Lung (tissue), 12 donors: ENCODE results near the gene SGK2. TPM values are rescaled to one million over a fixed set of nuclear protein-coding genes. Genes with fewer than 3 reads are reported as not detected.

ENCODE experiments used
- ATAC-seq: fragments of 200-7000 bp; cut with Tn5 transposase; one replicate; pipeline ENCODE4 v1.9.1; 2020; ENCODE audit warnings: moderate number of reproducible peaks; ENCODE audit not compliant: insufficient read depth, low FRiP score
- DNase-seq, 3 donors: peaks; one replicate each; pipeline ENCODE4 v3.0.0-alpha.2; 2013 to 2017
- H3K27ac ChIP-seq, 2 donors: one replicate each; pipeline ENCODE4 v1.5.1; 2013; ENCODE audit warnings: mild to moderate bottlenecking in 2 of 2, moderate library complexity in 2 of 2, control low read depth in 1 of 2, inconsistent platforms in 1 of 2, low read depth in 1 of 2, low read length in 1 of 2
- H3K27me3 ChIP-seq, 3 donors: one replicate each; pipeline ENCODE4 v1.5.1; 2013; ENCODE audit warnings: low read length in 2 of 3; ENCODE audit not compliant: control insufficient read depth in 3 of 3, insufficient read depth in 3 of 3
- H3K36me3 ChIP-seq, 4 donors: one replicate each; pipeline ENCODE4 v1.5.1; 2013; ENCODE audit warnings: low read length in 4 of 4, mild to moderate bottlenecking in 1 of 4, moderate library complexity in 1 of 4; ENCODE audit not compliant: control insufficient read depth in 4 of 4, insufficient read depth in 4 of 4
- H3K4me1 ChIP-seq, 5 donors: one replicate each; pipeline ENCODE4 v1.5.1; 2013; ENCODE audit warnings: low read length in 5 of 5, mild to moderate bottlenecking in 2 of 5, moderate library complexity in 1 of 5; ENCODE audit not compliant: control insufficient read depth in 5 of 5, insufficient read depth in 5 of 5
- H3K4me3 ChIP-seq: one replicate; pipeline ENCODE4 v1.5.1; 2013; ENCODE audit warnings: mild to moderate bottlenecking, control low read depth, moderate library complexity
- H3K9ac ChIP-seq, 2 donors: one replicate each; pipeline ENCODE4 v1.5.1; 2013; ENCODE audit warnings: low read length in 2 of 2, control low read depth in 1 of 2; ENCODE audit not compliant: insufficient read depth in 1 of 2
- H3K9me3 ChIP-seq, 4 donors: one replicate each; pipeline ENCODE4 v1.5.1; 2013; ENCODE audit warnings: low read length in 3 of 4, mild to moderate bottlenecking in 1 of 4, moderate library complexity in 1 of 4; ENCODE audit not compliant: control insufficient read depth in 4 of 4, insufficient read depth in 3 of 4
- CTCF ChIP-seq: IDR thresholded peaks from 2 replicates; pipeline ENCODE4 v1.5.1; 2012; ENCODE audit warnings: mild to moderate bottlenecking; ENCODE audit errors: control extremely low read depth, extremely low read depth
- WGBS, 2 donors: extraction: QIAGEN DNeasy Blood & Tissue Kit; methylation state at CpG; one replicate each; pipeline ENCODE4 v1.1.7; 2013; 5-methylcytosine and 5-hydroxymethylcytosine counted together
- polyA plus RNA-seq, 2 donors: library from polyadenylated mRNA; stranded (reverse); fragments of 200-250 nt; gene quantifications; one replicate each; pipeline ENCODE4 v1.2.1, GENCODE V29; 2013
- total RNA-seq, 2 donors: library from RNA; depleted of rRNA in 1 of 2; stranded (reverse); fragments of >200 nt in 1 of 2; gene quantifications; one replicate each; pipeline ENCODE4 v1.2.1, GENCODE V29; 2014 to 2021
- donor health status: control.
- donor health status: control.
- donor health status: Bipolar disorder and iron deficiency.
- donor health status: healthy.
- donor health status: DM: yes; HTN: yes; CAD: no.

Gene SGK2
- total and polyA plus RNA-seq, 4 donors, result 0.15 to 3.2 (median 0.96) TPM

GRCh38 chr20:43538878-43539700 is 19.7 kb upstream of the SGK2 start:
- H3K9ac ChIP-seq, result no peak overlapping the region
- TF ChIP-seq CTCF, result no peak
- DNase-seq (no peak), ATAC-seq (no peak)
- no peak overlapping the region for H3K4me3 ChIP-seq
- WGBS, 2 donors, result 67 to 77% methylated on average over 6 of the region's 6 CpGs
- no peaks in the 10 kb centered on the region for H3K4me1 ChIP-seq
- peaks cover 0 to 9% (median 0%) of the 10 kb centered on the region in 4 donors for H3K36me3 ChIP-seq
- H3K27ac ChIP-seq, result no peak overlapping the region
- H3K9me3 ChIP-seq, result no peaks in the 10 kb centered on the region
- H3K27me3 ChIP-seq, result no peaks in the 10 kb centered on the region

GRCh38 chr20:43539975-43540672 is 18.7 kb upstream of the SGK2 start:
- no peak for TF ChIP-seq CTCF
- Histone ChIP-seq H3K9me3 (no peaks in the 10 kb centered on the region), H3K9ac (no peak overlapping the region), H3K4me1 (no peaks in the 10 kb centered on the region), H3K27me3 (no peaks in the 10 kb centered on the region), H3K36me3 (peaks cover 0 to 9% (median 0%) of the 10 kb centered on the region in 4 donors), H3K4me3 (no peak overlapping the region), H3K27ac (no peak overlapping the region)
- no peak for ATAC-seq
- no peak for DNase-seq
- 92% methylated on average over 17 of the region's 17 CpGs for WGBS, 2 donors

- ATAC-seq, result no peak
- no peak for DNase-seq
- 77 to 89% methylated on average over 7 of the region's 7 CpGs for whole genome bisulfite sequencing, 2 donors
- Histone ChIP-seq H3K9me3 (no peaks in the 10 kb centered on the region), H3K36me3 (peaks cover 0 to 9% (median 0%) of the 10 kb centered on the region in 4 donors), H3K27me3 (no peaks in the 10 kb centered on the region), H3K4me3 (no peak overlapping the region), H3K27ac (no peak overlapping the region), H3K4me1 (no peaks in the 10 kb centered on the region), H3K9ac (no peak overlapping the region)
- TF ChIP-seq CTCF, result no peak
Observed at GRCh38 chr20:43540673-43541060, 18.2 kb upstream of the SGK2 start.
